Inflammatory macrophage treated with lipopolysaccharide for 1 hour (primary cell): ENCODE results near the gene NEURL1.

Experiments used
- DNase-seq, 2 donors: peaks; one replicate each; pipeline ENCODE4 v3.0.0-alpha.2; 2020 to 2022

Gene NEURL1

DNA sequence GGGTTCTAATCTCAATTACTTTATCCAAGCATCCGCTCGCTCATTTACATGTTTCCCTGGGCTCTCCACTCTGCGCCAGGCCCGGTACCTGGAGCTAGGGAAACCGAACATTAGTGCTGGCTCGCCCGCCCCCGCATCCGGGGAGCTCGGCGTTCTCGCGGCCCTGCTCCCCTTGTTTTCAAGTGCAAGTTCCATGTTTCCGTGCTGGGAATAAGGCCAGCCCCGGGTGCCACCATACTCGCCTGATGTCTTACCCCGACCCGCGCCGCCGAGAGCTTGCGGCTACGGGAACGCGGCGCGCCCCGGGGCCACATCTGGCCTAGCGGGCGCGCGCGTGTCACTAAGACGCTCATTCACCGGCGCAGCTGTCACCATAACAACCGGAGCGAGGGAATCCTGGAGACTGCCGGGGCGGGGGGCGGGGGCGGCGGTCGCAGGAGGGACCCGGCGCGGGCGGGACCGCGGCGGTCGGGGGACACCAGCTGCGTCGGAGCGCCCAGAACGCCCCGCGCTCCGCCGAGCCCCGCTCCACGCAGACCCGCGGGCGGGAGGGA lies at the start of gene NEURL1:
Gene NEURL1 (plus strand): TSS at position 344 of the 554 bp plus-strand sequence. CDS start 683 bp downstream, outside the sequence.
- DNase-seq = no peak

- DNase-seq = no peak
These were observed 49.0 kb upstream of the NEURL1 start for GRCh38 chr10:103444478-103444877.

GRCh38 chr10:103445366-103445765 lies 48.1 kb upstream of the NEURL1 start:
- DNase-seq = no peak

- peak; percentile 14 to 51 for DNase-seq
These were observed 47.5 kb upstream of the NEURL1 start for GRCh38 chr10:103445767-103446567.

DNA sequence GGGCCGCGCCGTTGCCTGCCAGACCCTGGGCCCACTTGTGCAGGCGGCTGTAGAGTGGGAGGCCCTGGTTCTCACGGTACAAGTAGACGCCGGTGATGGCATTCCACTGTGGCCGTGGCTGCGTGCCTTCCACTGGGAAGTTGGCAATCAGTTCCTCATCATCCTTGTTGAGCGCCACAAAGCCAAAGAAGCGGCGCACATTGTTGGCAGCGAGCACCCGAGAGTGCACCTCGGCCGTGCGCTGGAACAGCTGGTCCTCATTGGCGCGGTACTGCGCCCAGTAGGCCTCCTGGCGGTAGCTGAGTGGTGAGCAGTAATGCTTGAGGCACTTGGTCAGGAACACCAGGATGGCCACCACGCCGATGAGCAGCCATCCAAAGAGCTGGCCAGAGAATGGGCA lies 46.3 kb upstream of the NEURL1 start:
- DNase-seq = no peak

DNA sequence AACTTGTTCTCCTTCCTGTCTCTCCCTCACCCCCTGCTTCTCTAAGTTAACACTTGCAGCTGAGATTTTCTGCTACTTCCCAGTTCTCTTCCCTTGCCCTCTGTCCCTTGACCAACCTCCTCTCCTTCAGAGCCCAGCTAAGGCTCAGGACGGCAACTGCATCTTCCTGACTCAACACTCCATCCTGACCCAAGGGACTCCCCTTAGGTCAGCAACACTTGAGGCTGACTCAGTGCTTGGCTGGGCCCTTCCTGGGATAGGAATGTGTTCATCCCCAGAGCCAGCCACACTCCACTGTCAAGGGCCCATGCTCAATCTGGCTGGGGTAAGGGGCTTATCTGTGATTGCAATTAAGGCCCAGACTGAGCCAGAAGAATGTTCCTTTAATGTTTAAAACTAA lies 44.8 kb upstream of the NEURL1 start:
- DNase-seq = peak; percentile 45 to 74

GRCh38 chr10:103449208-103450144 lies 44.0 kb upstream of the NEURL1 start:
- DNase-seq = no peak

DNA sequence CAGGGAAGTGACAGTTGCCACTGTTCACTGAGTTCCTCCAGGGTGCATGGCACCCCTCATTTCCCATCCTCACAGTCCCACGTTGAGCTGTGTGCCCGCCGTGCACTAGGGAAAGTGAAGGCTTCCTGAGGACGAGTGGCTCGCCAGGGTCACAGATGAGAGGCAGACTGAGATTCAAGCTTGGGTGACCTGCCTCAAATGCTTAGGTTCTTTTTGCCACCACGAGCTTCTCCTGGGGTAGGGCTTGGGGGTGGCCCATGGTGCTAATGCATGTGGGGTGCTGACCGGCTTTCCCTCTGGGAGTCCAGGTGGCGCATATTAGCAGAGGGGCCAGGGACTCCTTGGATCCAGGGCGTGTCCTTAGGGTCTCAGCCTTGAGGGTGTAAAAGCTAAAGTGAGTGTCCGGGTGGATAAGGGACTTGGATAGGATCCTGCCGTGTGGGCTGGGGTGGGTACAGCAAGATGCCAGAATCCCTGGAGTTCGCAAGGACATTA lies 43.3 kb upstream of the NEURL1 start:
- no peak for DNase-seq

DNA sequence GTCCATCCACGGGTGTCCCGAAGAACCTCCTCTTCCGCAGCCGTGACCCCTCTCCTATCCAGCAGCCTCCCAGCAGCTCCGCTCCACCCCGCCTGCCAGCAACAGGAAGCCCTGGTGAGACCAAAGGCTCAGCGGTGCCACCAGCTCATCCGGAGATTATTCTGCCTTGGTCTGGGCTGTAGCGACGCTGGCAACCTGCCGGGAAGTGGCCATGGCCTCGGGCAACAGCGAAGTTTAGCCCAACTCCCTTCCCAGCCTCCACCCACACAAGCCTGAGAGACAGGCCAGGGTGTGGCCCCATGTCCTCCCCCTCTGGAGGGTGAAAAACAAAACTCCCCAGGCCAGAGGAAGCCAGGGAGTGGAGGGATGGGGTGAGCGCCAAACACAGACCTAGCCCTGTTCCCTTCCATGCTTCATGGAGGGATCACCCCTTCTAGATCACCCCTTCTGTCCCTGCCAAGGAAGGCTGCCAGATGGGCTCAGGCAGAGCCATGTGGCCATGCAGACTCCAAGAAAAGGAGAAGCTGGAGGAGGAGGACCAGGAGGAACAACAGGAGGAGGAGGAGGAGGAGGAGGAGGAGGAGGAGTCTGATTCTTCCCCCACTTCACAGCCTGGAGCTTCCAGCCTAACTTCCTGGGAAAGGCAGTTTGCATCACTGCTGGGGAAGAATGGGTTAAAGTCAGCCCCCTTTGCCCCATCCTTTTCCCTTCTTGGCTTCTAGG lies 42.3 kb upstream of the NEURL1 start:
- DNase-seq = peak; percentile 41 to 55

- peak; percentile 39 to 61 for DNase-seq
These were observed 41.5 kb upstream of the NEURL1 start, which contains the start of gene CALHM2 for GRCh38 chr10:103451831-103452505. Gene CALHM2, minus strand, starts transcription at chr10:103452370. Its CDS starts 2,429 bp downstream, at chr10:103449941.

GRCh38 chr10:103452506-103453230 lies 40.8 kb upstream of the NEURL1 start:
- DNase-seq = no peak

DNA sequence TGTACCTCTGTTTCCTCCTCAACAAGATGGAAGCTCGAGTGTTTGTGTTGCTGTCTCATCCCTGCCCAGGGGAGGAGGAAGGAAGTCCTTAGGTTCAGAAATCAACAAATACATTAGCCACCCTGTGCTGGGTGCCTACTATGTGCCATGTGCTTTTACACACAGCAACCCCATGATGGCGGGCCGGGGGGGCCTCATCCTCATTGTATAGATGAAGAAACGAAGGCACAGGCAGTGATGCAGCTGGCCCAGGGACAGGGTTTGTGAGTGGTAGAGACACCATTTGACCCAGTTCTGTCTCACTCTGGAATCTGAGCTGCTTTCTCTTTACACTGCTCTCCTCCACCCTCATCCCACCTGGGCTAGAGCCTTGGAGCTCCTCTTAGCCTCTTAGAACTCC lies 39.5 kb upstream of the NEURL1 start:
- no peak for DNase-seq

- DNase-seq = no peak
These were observed 38.3 kb upstream of the NEURL1 start for GRCh38 chr10:103455235-103455634.

DNA sequence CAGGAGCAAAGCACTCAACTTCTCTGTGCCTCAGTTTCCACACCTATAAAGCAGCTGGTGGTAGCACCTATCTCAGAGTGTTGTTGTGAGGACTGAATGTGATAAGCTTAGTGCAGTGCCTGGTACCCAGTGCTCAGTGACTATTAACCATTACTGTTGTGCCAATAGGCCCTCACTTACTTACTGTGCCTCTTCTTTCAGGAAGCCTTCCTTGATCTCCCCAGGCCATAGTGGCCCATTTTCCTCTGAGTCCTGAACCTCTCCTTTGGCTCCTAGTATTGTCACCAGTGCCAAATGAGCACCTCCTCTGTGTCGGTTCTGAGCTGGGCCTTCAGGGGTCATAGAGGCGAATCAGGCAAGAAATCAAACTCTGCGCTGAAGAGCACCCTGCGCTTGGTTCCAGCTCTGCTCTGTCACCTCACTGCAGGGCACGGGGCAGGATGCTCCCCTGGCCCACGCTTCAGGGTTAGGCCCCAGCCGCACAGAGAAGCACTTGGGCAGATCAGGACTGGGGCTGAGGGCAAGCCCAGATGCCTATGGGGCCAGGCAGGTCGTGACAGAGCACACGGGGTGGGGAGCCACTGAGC lies 37.3 kb upstream of the NEURL1 start:
- DNase-seq = no peak

DNA sequence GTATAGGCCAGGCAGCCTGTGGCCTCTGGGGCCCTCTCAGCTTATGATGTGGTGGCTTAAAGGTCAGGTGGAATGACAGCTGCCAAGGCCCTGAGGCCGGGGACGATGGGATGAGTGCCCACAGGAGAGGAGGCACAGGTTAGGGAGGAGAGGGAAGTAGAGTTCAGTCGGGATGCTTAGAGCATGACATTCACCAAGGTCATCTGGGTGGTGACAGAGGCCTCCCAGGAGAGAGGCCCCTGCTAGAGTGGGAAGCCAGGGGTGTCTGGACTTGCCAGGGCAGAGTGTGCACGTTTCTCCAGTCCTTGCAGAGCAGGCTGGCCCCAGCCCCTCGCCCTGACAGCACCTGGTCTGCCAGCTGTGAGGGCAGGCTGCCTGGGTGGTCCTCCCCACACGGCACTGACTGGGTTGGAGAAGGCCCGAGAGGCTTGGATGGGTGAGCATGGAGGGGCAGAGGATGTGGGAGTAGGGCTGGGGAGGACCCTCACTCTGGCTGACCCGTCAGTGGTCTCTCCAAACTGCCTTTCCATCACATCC lies 36.3 kb upstream of the NEURL1 start:
- no peak for DNase-seq

DNA sequence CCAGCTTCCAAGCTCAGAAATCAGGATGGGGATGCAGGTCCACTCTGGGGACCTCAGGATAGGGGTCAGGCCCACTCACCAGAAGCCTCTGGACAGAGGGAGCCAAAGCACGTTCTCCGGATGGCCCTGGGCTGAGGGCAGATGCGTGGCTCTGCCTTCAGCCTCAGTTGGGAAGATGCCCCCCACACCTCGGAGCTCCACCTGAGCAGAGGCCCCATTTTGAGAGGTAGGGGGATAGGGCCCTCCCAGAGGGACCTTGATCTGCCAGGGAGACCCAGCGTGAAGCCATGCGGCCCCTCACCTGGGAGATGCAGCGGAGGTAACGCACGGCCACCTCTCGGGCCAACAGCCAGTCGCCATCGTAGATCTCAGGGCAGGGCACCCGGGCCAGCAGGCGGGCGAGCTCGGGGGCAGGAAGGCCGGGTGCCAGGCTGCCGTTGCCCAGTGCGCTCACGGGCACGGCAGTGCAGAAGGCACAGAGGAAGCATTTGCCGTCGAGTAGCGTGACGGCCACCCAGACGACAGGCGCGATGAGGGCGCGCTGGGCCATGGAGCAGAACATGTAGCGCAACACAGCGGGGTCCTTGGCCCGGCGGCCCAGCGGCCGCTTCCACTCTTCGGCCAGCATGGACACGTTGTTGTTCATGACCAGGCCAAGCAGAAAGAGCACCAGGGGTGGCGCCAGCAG lies 35.5 kb upstream of the NEURL1 start:
- no peak for DNase-seq

- peak; percentile 25 to 55 for DNase-seq
These were observed 34.8 kb upstream of the NEURL1 start, which contains the start of gene CALHM1 for GRCh38 chr10:103458720-103459119. Gene CALHM1, minus strand, starts transcription at chr10:103458900. Its CDS starts 149 bp downstream, at chr10:103458751.

- DNase-seq = no peak
These were observed 33.9 kb upstream of the NEURL1 start for GRCh38 chr10:103459615-103460014.

DNA sequence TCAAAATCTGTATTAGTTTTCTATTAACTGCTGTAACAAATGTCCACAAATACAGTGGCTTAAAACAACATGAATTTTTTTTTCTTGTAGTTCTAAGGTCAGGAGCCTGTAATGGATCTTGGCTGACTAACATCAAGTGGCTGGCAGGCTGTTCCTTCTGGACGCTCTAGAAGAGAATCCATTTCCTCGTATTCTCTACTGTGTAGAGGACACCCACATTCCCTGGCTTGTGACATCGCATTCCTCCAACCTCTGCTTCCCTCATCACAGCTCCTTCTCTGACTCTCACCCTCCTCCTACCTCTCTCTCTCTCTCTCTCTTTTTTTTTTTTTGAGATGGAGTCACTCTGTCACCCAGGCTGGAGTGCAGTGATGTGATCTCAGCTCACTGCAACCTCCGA lies 30.0 kb upstream of the NEURL1 start:
- DNase-seq = peak; percentile 29 to 66
